A549 (cell line): ENCODE measurements around the gene MMP24OS. TPM values are rescaled to one million over a fixed set of nuclear protein-coding genes. Genes with fewer than 3 reads are reported as not detected.

Source experiments
- ATAC-seq, 2 experiments: fragments of 200-7000 bp in 1 of 2; fragments of >200 bp in 1 of 2; cut with Nextera tagmentation in 1 of 2; cut with Tn5 transposase in 1 of 2; 3 replicates each; pipeline versions ENCODE4 v1.8.0 to v1.9.1; 2018 to 2020; ENCODE audit warnings: mild to moderate bottlenecking in 1 of 2, moderate library complexity in 1 of 2
- CTCF ChIA-PET: fragments of 300-600 bp; sonication (Branson Sonifier 250); formaldehyde crosslinking; extraction: SDS; loops from one replicate; lab custom pipeline; 2021; ENCODE audit warnings: antibody characterized with exemption, inconsistent platforms; lab: Yijun Ruan, JAX
- POLR2A ChIA-PET: fragments of 350-600 bp; formaldehyde crosslinking; extraction: SDS; loops from one replicate; lab custom pipeline; 2021; ENCODE audit warnings: antibody characterized with exemption, inconsistent platforms; lab: Yijun Ruan, JAX
- DNase-seq, 2 experiments: peaks; one replicate each; pipeline versions ENCODE4 v3.0.0 to v3.0.0-alpha.2; 2011 to 2016; ENCODE audit warnings: low read depth in 1 of 2, low spot score in 1 of 2
- FAIRE-seq: peaks from 2 replicates; lab custom pipeline; 2011; peaks lifted over from hg19 to GRCh38; lab: Jason Lieb, UNC
- H3K27ac ChIP-seq, 2 experiments: fragments of >200 bp; sonication (Bioruptor Twin); formaldehyde crosslinking; 3 replicates each; pipeline ENCODE4 v1.5.1; 2016 to 2017
- H3K4me1 ChIP-seq: fragments of >200 bp; sonication (Bioruptor Twin); formaldehyde crosslinking; 3 replicates; pipeline ENCODE4 v1.6.1; 2016
- H3K4me2 ChIP-seq: fragments of >200 bp; sonication (Bioruptor Twin); formaldehyde crosslinking; 3 replicates; pipeline ENCODE4 v1.6.1; 2016
- H3K4me3 ChIP-seq: fragments of >200 bp; sonication (Bioruptor Twin); formaldehyde crosslinking; 3 replicates; pipeline ENCODE4 v1.5.1; 2016
- H3K9me3 ChIP-seq: fragments of >200 bp; sonication (Bioruptor Twin); formaldehyde crosslinking; 3 replicates; pipeline ENCODE4 v1.6.1; 2016
- CEBPB ChIP-seq, 2 experiments: fragments of >200 bp in 1 of 2; sonication (Bioruptor Twin) in 1 of 2; formaldehyde crosslinking in 1 of 2; IDR thresholded peaks; 2 replicates each; pipeline ENCODE4 v1.6.1; 2012 to 2016
- CTCF ChIP-seq: fragments of >200 bp; sonication (Bioruptor Twin); formaldehyde crosslinking; IDR thresholded peaks from 3 replicates; pipeline ENCODE4 v1.5.1; 2016
- EHF ChIP-seq: fragments of 250-450 bp; sonication (Bioruptor Pico); IDR thresholded peaks from 2 replicates; pipeline ENCODE4 v1.5.0; 2020; ENCODE audit warnings: mild to moderate bottlenecking
- ELK1 ChIP-seq: fragments of 150-350 bp; IDR thresholded peaks from 2 replicates; pipeline ENCODE4 v1.6.1; 2014; ENCODE audit warnings: low read depth, mild to moderate bottlenecking, low read length
- EP300 ChIP-seq, 2 experiments: fragments of >200 bp; sonication (Bioruptor Twin); formaldehyde crosslinking; IDR thresholded peaks; 2 replicates in 1 of 2; 3 replicates in 1 of 2; pipeline ENCODE4 v1.6.1; 2016 to 2017
- ESRRA ChIP-seq: fragments of 150-350 bp; IDR thresholded peaks from 2 replicates; pipeline ENCODE4 v1.6.1; 2014; ENCODE audit warnings: mild to moderate bottlenecking, low read length, borderline replicate concordance
- FOSL2 ChIP-seq, 2 experiments: fragments of 450-650 bp in 1 of 2; fragments of >200 bp in 1 of 2; sonication (Bioruptor Twin) in 1 of 2; formaldehyde crosslinking; IDR thresholded peaks; 2 replicates each; pipeline versions ENCODE4 v1.5.0 to v1.6.1; 2016 to 2020; ENCODE audit warnings: mild to moderate bottlenecking in 1 of 2, moderate library complexity in 1 of 2
- GATA3 ChIP-seq: IDR thresholded peaks from 2 replicates; pipeline ENCODE4 v1.6.1; 2012; ENCODE audit warnings: borderline replicate concordance
- HOXA7 ChIP-seq: fragments of 250-450 bp; sonication (Bioruptor Pico); IDR thresholded peaks from 2 replicates; pipeline ENCODE4 v1.5.0; 2020; ENCODE audit warnings: mild to moderate bottlenecking, moderate library complexity
- HOXB13 ChIP-seq: fragments of 250-450 bp; sonication (Bioruptor Pico); IDR thresholded peaks from 2 replicates; pipeline ENCODE4 v1.5.0; 2020; ENCODE audit warnings: low read depth, mild to moderate bottlenecking, moderate library complexity
- HOXB5 ChIP-seq: fragments of 250-450 bp; sonication (Bioruptor Pico); IDR thresholded peaks from 2 replicates; pipeline ENCODE4 v1.5.0; 2020; ENCODE audit warnings: mild to moderate bottlenecking, moderate library complexity
- JUN ChIP-seq, 2 experiments: fragments of >200 bp; sonication (Bioruptor Twin); formaldehyde crosslinking; IDR thresholded peaks; 2 replicates in 1 of 2; 3 replicates in 1 of 2; pipeline ENCODE4 v1.6.1; 2016 to 2017
- KDM5A ChIP-seq: fragments of 200-600 bp; sonication (generic); IDR thresholded peaks from 2 replicates; pipeline ENCODE4 v1.6.1; 2016; ENCODE audit warnings: antibody characterized with exemption, mild to moderate bottlenecking
- MAFK ChIP-seq: fragments of 450-650 bp; IDR thresholded peaks from 2 replicates; pipeline ENCODE4 v1.6.1; 2014; ENCODE audit not compliant: partially characterized antibody
- MAZ ChIP-seq: fragments of 150-350 bp; IDR thresholded peaks from 2 replicates; pipeline ENCODE4 v1.6.1; 2014; ENCODE audit warnings: antibody characterized with exemption, low read depth, low read length, borderline replicate concordance
- NFE2L2 ChIP-seq: fragments of 150-350 bp; conservative IDR thresholded peaks from 2 replicates; pipeline ENCODE4 v1.6.1; 2014; ENCODE audit warnings: low read length
- NPAS2 ChIP-seq: fragments of 250-450 bp; sonication (Bioruptor Pico); IDR thresholded peaks from 2 replicates; pipeline ENCODE4 v1.8.0; 2022; ENCODE audit warnings: mild to moderate bottlenecking, moderate library complexity, borderline replicate concordance
- NR3C1 ChIP-seq: fragments of >200 bp; sonication (Bioruptor Twin); formaldehyde crosslinking; IDR thresholded peaks from 3 replicates; pipeline ENCODE4 v1.6.1; 2017
- PHF8 ChIP-seq: fragments of 200-600 bp; sonication (generic); IDR thresholded peaks from 2 replicates; pipeline ENCODE4 v1.6.1; 2016; ENCODE audit warnings: low read depth, mild to moderate bottlenecking, antibody characterized with exemption, moderate library complexity, borderline replicate concordance
- POLR2AphosphoS2 ChIP-seq: conservative IDR thresholded peaks from 2 replicates; pipeline ENCODE4 v1.6.1; 2012; ENCODE audit warnings: low read length, improper control_type of control experiment, inconsistent platforms
- RAD21 ChIP-seq, 2 experiments: fragments of >200 bp in 1 of 2; sonication (Bioruptor Twin) in 1 of 2; formaldehyde crosslinking in 1 of 2; IDR thresholded peaks in 1 of 2; conservative IDR thresholded peaks in 1 of 2; 2 replicates in 1 of 2; 3 replicates in 1 of 2; pipeline ENCODE4 v1.6.1; 2012 to 2018; ENCODE audit warnings: inconsistent platforms in 1 of 2
- RFX5 ChIP-seq: fragments of 450-650 bp; IDR thresholded peaks from 2 replicates; pipeline ENCODE4 v1.7.1; 2014; ENCODE audit warnings: antibody characterized with exemption, mild to moderate bottlenecking, moderate library complexity
- SMC3 ChIP-seq: fragments of >200 bp; sonication (Bioruptor Twin); formaldehyde crosslinking; IDR thresholded peaks from 3 replicates; pipeline ENCODE4 v1.6.1; 2018; ENCODE audit warnings: inconsistent platforms
- ZC3H11A ChIP-seq: fragments of 450-650 bp; IDR thresholded peaks from 2 replicates; pipeline ENCODE4 v1.6.1; 2014; ENCODE audit warnings: antibody characterized with exemption, mild to moderate bottlenecking
- ZFP36 ChIP-seq: fragments of 450-650 bp; IDR thresholded peaks from 2 replicates; pipeline ENCODE4 v1.6.1; 2014; ENCODE audit warnings: borderline replicate concordance; ENCODE audit not compliant: partially characterized antibody
- WGBS: methylation state at CpG from one replicate; pipeline ENCODE4 v1.1.6; 2017; ENCODE audit errors: missing lambda C conversion rate; 5-methylcytosine and 5-hydroxymethylcytosine counted together
- polyA plus RNA-seq, 4 experiments: library from polyadenylated mRNA; depleted of rRNA in 3 of 4; stranded (reverse); fragments of >200 nt; fragmentation: RNase III in 1 of 4; extraction: RNeasy Plus Mini Kit Qiagen cat#74134 plus additional on column Dnase treatment in 1 of 4; gene quantifications; 2 replicates in 3 of 4; 3 replicates in 1 of 4; pipeline ENCODE4 v1.2.3, GENCODE V29; 2011 to 2017
- TF ChIP-seq, protein P1 (sequence below): IDR thresholded peaks from 2 replicates; pipeline ENCODE4 v1.6.1; 2012

The MMP24OS gene
- polyA plus RNA-seq, 2 of the 4 experiments (the other 2 are of a cell fraction) = 13.6 to 40.5 TPM

DNA sequence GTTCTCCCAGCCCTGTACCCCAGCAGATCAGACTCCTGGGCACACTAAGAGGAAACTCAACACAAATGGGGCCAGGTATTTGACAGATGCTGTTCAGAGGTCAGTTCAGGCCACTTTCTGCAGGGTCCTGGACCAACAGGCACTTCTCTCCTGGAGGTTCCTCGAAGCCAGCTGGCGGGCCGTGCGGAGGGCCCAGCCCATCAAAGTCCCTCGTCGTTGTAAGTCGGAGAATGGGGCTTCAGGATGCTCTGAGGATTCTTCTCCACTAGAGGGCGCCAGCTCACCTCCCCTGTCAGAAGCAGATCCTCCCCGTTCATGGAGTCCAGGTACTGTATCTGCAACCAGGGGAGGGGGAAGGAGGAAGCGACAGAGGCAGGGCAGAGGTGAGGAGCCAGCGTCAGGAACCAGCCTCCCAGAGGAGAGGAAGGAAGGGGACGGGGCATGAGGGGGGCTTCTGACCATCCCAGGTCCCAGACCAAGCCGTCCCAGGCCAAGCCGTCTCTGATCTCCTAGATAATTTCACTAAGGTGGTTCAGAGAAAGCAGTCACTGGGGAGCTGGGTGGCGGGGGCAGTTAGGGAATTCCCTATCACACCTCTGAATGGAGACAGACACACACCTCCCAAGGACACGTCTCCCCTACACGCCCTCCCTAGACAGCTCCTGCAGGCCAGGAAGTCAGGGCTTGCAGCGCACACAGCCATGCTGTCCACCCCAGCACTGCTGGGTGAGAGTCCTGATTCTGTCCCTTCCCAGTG, 26.0 kb upstream of the MMP24OS start:
- peak; percentile 52 to 73 for ATAC-seq
- TF ChIP-seq SMC3 (peak; percentile 93), GATA3 (0 out of 2 replicates have a peak, but pooled peaks have one; percentile 2), RAD21 (conservative IDR thresholded peaks at IDR 0.05 in 1 of 2, IDR thresholded peaks at IDR 0.05 in 1 of 2) (peak; percentile 96 to 97), ELK1 (no peak), ESRRA (no peak), RFX5 (no peak), CTCF (peak; percentile 96), POLR2AphosphoS2 (no peak), EP300 (IDR thresholded peaks at IDR 0.05) (no peak), KDM5A (no peak), JUN (IDR thresholded peaks at IDR 0.05) (peak in 1 of 2 experiments; percentile 32; a peak in 1 of 5 replicates), ZC3H11A (no peak)
- TF ChIP-seq, protein P1, sequence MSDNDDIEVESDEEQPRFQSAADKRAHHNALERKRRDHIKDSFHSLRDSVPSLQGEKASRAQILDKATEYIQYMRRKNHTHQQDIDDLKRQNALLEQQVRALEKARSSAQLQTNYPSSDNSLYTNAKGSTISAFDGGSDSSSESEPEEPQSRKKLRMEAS = peak; percentile 63
- TF ChIP-seq, all 56 proteins: peak for 6
- POLR2A ChIA-PET = interaction anchor here (1.0 to 3.1 kb wide), 3 partner anchors 20 to 151 kb away, joined by 3 to 11 read pairs (median 7); partner anchors contain the start of genes EIF6 and UQCC1
- DNase-seq (peak; percentile 89 to 92), FAIRE-seq (peak; percentile 51)
- WGBS = 18% methylated on average over 15 of the region's 18 CpGs
- no peak overlapping the region for H3K4me3 ChIP-seq
- H3K9me3 ChIP-seq = no peaks in the 10 kb centered on the region
- CTCF ChIA-PET = interaction anchor here (0.6 to 14.7 kb wide), 55 partner anchors 10 to 406 kb away, joined by 3 to 267 read pairs (median 5); partner anchors contain the start of genes CEP250, EDEM2, EIF6 and FAM83C
- H3K4me1 ChIP-seq = peaks cover 68% of the 10 kb centered on the region
- H3K27ac ChIP-seq = peak overlapping the region; percentile 95 to 96
- peak overlapping the region; percentile 53 for H3K4me2 ChIP-seq

DNA sequence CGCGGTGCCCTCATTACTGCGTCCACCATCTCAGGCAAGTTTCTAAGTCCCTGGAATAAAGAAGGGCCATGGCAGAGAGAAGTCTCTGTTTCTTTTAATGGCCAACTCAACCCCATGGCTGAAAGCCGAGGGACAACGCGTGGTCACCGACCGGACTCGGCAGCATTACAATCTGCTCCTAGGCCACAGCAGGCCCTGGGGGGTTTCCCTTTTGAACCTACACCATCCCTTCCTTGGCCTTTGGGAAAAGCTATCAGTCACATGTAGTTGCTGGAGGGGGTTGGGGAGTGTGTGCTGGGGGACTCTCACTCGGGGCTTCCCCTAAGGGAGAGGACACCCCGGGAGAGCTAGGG, 25.4 kb upstream of the MMP24OS start:
- ChIA-PET CTCF (interaction anchor here (0.6 to 14.7 kb wide), 41 partner anchors 11 to 211 kb away, joined by 3 to 267 read pairs (median 7); partner anchors contain the start of genes CEP250, EDEM2, EIF6 and FAM83C), POLR2A (interaction anchor here (1.4 kb wide), 1 partner anchor 151 kb away, joined by 7 read pairs; no protein-coding TSS in a partner anchor)
- 79% methylated on average over 11 of the region's 11 CpGs for WGBS
- H3K4me3 ChIP-seq = no peak overlapping the region
- no peaks in the 10 kb centered on the region for H3K9me3 ChIP-seq
- DNase-seq (no peak), FAIRE-seq (no peak), ATAC-seq (no peak)
- H3K4me2 ChIP-seq = peak overlapping the region; percentile 53
- H3K4me1 ChIP-seq = peaks cover 62% of the 10 kb centered on the region
- peak overlapping the region; percentile 95 to 96 for H3K27ac ChIP-seq
- no peak for TF ChIP-seq ESRRA
- no peak for TF ChIP-seq RAD21 (conservative IDR thresholded peaks at IDR 0.05 in 1 of 2, IDR thresholded peaks at IDR 0.05 in 1 of 2)
- TF ChIP-seq, protein P1 = no peak
- no peak for TF ChIP-seq HOXA7 (CRISPR knock-in tag)
- TF ChIP-seq MAFK = no peak
- TF ChIP-seq MAZ = no peak
- no peak for TF ChIP-seq HOXB5 (CRISPR knock-in tag)
- no peak for TF ChIP-seq ZFP36
- no peak for TF ChIP-seq HOXB13 (CRISPR knock-in tag)
- TF ChIP-seq KDM5A = no peak
- no peak for TF ChIP-seq CEBPB (IDR thresholded peaks at IDR 0.05)
- no peak for TF ChIP-seq NR3C1
- no peak for TF ChIP-seq RFX5
- TF ChIP-seq FOSL2 (IDR thresholded peaks at IDR 0.05) = no peak
- no peak for TF ChIP-seq FOSL2 (CRISPR knock-in tag; IDR thresholded peaks at IDR 0.05)
- TF ChIP-seq NPAS2 (CRISPR knock-in tag) = no peak
- TF ChIP-seq NFE2L2 = no peak
- no peak for TF ChIP-seq PHF8
- no peak for TF ChIP-seq EHF (CRISPR knock-in tag)
